H1 (cell line): ENCODE results near the gene MAST2.

Experiments
- CHD2 ChIP-seq: IDR thresholded peaks from 2 replicates; pipeline ENCODE4 v1.6.1; 2012; ENCODE audit warnings: low read length, improper control_type of control experiment
- CTCF ChIP-seq, 3 experiments: IDR thresholded peaks; 1 replicate in 2 of 3; 2 replicates in 1 of 3; pipeline versions ENCODE4 v1.5.1 to v1.6.1; 2011; ENCODE audit warnings: low read length in 3 of 3, mild to moderate bottlenecking in 3 of 3, inconsistent platforms in 2 of 3, low read depth in 1 of 3, moderate library complexity in 1 of 3; ENCODE audit not compliant: insufficient read depth in 1 of 3; ENCODE audit errors: control extremely low read depth in 1 of 3
- EP300 ChIP-seq, 2 experiments: IDR thresholded peaks; 1 replicate in 1 of 2; 2 replicates in 1 of 2; pipeline ENCODE4 v1.6.1; 2011 to 2012; ENCODE audit warnings: low read depth in 2 of 2, low read length in 2 of 2, mild to moderate bottlenecking in 2 of 2, borderline replicate concordance in 1 of 2, inconsistent platforms in 1 of 2, moderate library complexity in 1 of 2
- GTF2F1 ChIP-seq: IDR thresholded peaks from 2 replicates; pipeline ENCODE4 v1.6.1; 2012; ENCODE audit warnings: low read depth, low read length, improper control_type of control experiment, borderline replicate concordance
- HDAC2 ChIP-seq, 2 experiments: fragments of 300-600 bp in 1 of 2; sonication (generic) in 1 of 2; IDR thresholded peaks; 2 replicates each; pipeline ENCODE4 v1.6.1; 2011 to 2012; ENCODE audit warnings: low read depth in 2 of 2, low read length in 2 of 2, mild to moderate bottlenecking in 2 of 2, moderate library complexity in 2 of 2, borderline replicate concordance in 1 of 2, inconsistent platforms in 1 of 2
- KDM1A ChIP-seq: fragments of 200-600, 300-600 bp; sonication (generic); IDR thresholded peaks from 2 replicates; pipeline ENCODE4 v1.7.1; 2016; ENCODE audit warnings: mild to moderate bottlenecking, low read length, borderline replicate concordance
- POLR2AphosphoS5 ChIP-seq: IDR thresholded peaks from 2 replicates; pipeline ENCODE4 v1.6.1; 2011; ENCODE audit warnings: low read depth, low read length
- SAP30 ChIP-seq: fragments of 300-600 bp; sonication (generic); IDR thresholded peaks from 2 replicates; pipeline ENCODE4 v1.7.1; 2012; ENCODE audit warnings: low read length, moderate library complexity, mild to moderate bottlenecking, inconsistent platforms; ENCODE audit not compliant: insufficient read depth, insufficient replicate concordance
- SP4 ChIP-seq: IDR thresholded peaks from 2 replicates; pipeline ENCODE4 v1.6.1; 2012; ENCODE audit warnings: low read length, inconsistent platforms
- TAF1 ChIP-seq: IDR thresholded peaks from 2 replicates; pipeline ENCODE4 v1.6.1; 2011; ENCODE audit warnings: mild to moderate bottlenecking, low read depth, low read length
- TBP ChIP-seq: IDR thresholded peaks from 2 replicates; pipeline ENCODE4 v1.6.1; 2011; ENCODE audit warnings: low read depth, low read length, improper control_type of control experiment

- TF ChIP-seq KDM1A (no peak), TBP (no peak), CTCF (IDR thresholded peaks at IDR 0.05; ENCODE audit: control extremely low read depth in 1 of 3, insufficient read depth in 1 of 3, low read depth in 1 of 3, low read length in 3 of 3) (no peak), GTF2F1 (no peak), SAP30 (no peak), POLR2AphosphoS5 (no peak), EP300 (IDR thresholded peaks at IDR 0.05; ENCODE audit: borderline replicate concordance in 1 of 2, low read depth in 2 of 2, low read length in 2 of 2) (no peak), SP4 (no peak), TAF1 (no peak), HDAC2 (IDR thresholded peaks at IDR 0.05; ENCODE audit: borderline replicate concordance in 1 of 2, low read depth in 2 of 2, low read length in 2 of 2) (no peak), CHD2 (no peak)
Measured at GRCh38 chr1:46026531-46026930, 223.1 kb downstream of the MAST2 start.
